Fibroblast of the aortic adventitia (primary cell): Measurements from ENCODE around the gene DHCR24. TPM values are rescaled to one million over a fixed set of nuclear protein-coding genes. Genes with fewer than 3 reads are reported as not detected.

Experiments
- DNase-seq: peaks from one replicate; pipeline ENCODE4 v3.0.0-alpha.2; 2010; ENCODE audit warnings: low read depth
- H3K4me3 ChIP-seq: 2 replicates; pipeline ENCODE4 v1.5.1; 2011; ENCODE audit warnings: low read depth, mild to moderate bottlenecking, control low read depth, low read length, moderate library complexity
- CTCF ChIP-seq: IDR thresholded peaks from 2 replicates; pipeline ENCODE4 v1.5.1; 2011; ENCODE audit warnings: mild to moderate bottlenecking, low read length, control low read depth, inconsistent platforms; ENCODE audit not compliant: insufficient read depth
- total RNA-seq: library from RNA; depleted of rRNA; stranded (reverse); fragments of >200 nt; gene quantifications from 2 replicates; pipeline ENCODE4 v1.2.3, GENCODE V29; 2012; ENCODE audit warnings: low replicate concordance

The DHCR24 gene
- total RNA-seq, 1 donor: 123 TPM

GRCh38 chr1:54849219-54850068 lies 37.6 kb downstream of the DHCR24 start:
- H3K4me3 ChIP-seq: no peak overlapping the region
- TF ChIP-seq CTCF: no peak
- peak; percentile 83 for DNase-seq

GRCh38 chr1:54848134-54848948 lies 38.7 kb downstream of the DHCR24 start:
- no peak overlapping the region for H3K4me3 ChIP-seq
- DNase-seq: no peak
- no peak for TF ChIP-seq CTCF

GRCh38 chr1:54846716-54847284 lies 40.2 kb downstream of the DHCR24 start:
- no peak overlapping the region for H3K4me3 ChIP-seq
- no peak for DNase-seq
- TF ChIP-seq CTCF: no peak

GRCh38 chr1:54846301-54846700 lies 40.7 kb downstream of the DHCR24 start:
- H3K4me3 ChIP-seq: no peak overlapping the region
- no peak for DNase-seq
- TF ChIP-seq CTCF: no peak

GRCh38 chr1:54845772-54846171 lies 41.2 kb downstream of the DHCR24 start:
- TF ChIP-seq CTCF: no peak
- H3K4me3 ChIP-seq: no peak overlapping the region
- no peak for DNase-seq

- no peak for DNase-seq
- no peak for TF ChIP-seq CTCF
- H3K4me3 ChIP-seq: no peak overlapping the region
Observed at GRCh38 chr1:54844564-54844963, 42.4 kb downstream of the DHCR24 start.
